ENCODE measurements around the gene RBFOX2.

The RBFOX2 gene

GRCh38 chr22:35904752-35905151 lies 123.9 kb downstream of the RBFOX2 start:
- in situ Hi-C loops (cut with MboI; ENCODE audit: low sequenced_read_pairs), result no loop called here

GRCh38 chr22:35904336-35904692 lies 124.3 kb downstream of the RBFOX2 start:
- in situ Hi-C loops (cut with MboI; ENCODE audit: low sequenced_read_pairs), result no loop called here

GRCh38 chr22:35903571-35904335 lies 124.9 kb downstream of the RBFOX2 start:
- in situ Hi-C loops (cut with MboI; ENCODE audit: low sequenced_read_pairs), result no loop called here

GRCh38 chr22:35900483-35901168 lies 128.0 kb downstream of the RBFOX2 start:
- in situ Hi-C loops (cut with MboI; ENCODE audit: low sequenced_read_pairs), result no loop called here

- in situ Hi-C loops (cut with MboI; ENCODE audit: low sequenced_read_pairs), result no loop called here
These were observed 128.9 kb downstream of the RBFOX2 start for GRCh38 chr22:35899736-35900135.

GRCh38 chr22:35896111-35896705 lies 132.4 kb downstream of the RBFOX2 start:
- in situ Hi-C loops (cut with MboI; ENCODE audit: low sequenced_read_pairs), result no loop called here

GRCh38 chr22:35894937-35895708 lies 133.5 kb downstream of the RBFOX2 start:
- in situ Hi-C loops (cut with MboI; ENCODE audit: low sequenced_read_pairs), result no loop called here

- in situ Hi-C loops (cut with MboI; ENCODE audit: low sequenced_read_pairs), result no loop called here
These were observed 134.2 kb downstream of the RBFOX2 start for GRCh38 chr22:35894464-35894878.

- in situ Hi-C loops (cut with MboI; ENCODE audit: low sequenced_read_pairs), result no loop called here
These were observed 134.9 kb downstream of the RBFOX2 start for GRCh38 chr22:35893698-35894097.

- in situ Hi-C loops (cut with MboI; ENCODE audit: low sequenced_read_pairs), result no loop called here
These were observed 136.4 kb downstream of the RBFOX2 start for GRCh38 chr22:35892192-35892591.

- in situ Hi-C loops (cut with MboI; ENCODE audit: low sequenced_read_pairs), result no loop called here
These were observed 137.2 kb downstream of the RBFOX2 start for GRCh38 chr22:35891442-35891841.

GRCh38 chr22:35889071-35889470 lies 139.6 kb downstream of the RBFOX2 start:
- in situ Hi-C loops (cut with MboI; ENCODE audit: low sequenced_read_pairs), result no loop called here

- in situ Hi-C loops (cut with MboI; ENCODE audit: low sequenced_read_pairs), result no loop called here
These were observed 140.3 kb downstream of the RBFOX2 start for GRCh38 chr22:35888181-35888870.

GRCh38 chr22:35887296-35887875 lies 141.2 kb downstream of the RBFOX2 start:
- in situ Hi-C loops (cut with MboI; ENCODE audit: low sequenced_read_pairs), result no loop called here

- in situ Hi-C loops (cut with MboI; ENCODE audit: low sequenced_read_pairs), result no loop called here
These were observed 142.3 kb downstream of the RBFOX2 start for GRCh38 chr22:35886309-35886708.

GRCh38 chr22:35884529-35884928 lies 144.1 kb downstream of the RBFOX2 start:
- in situ Hi-C loops (cut with MboI; ENCODE audit: low sequenced_read_pairs), result no loop called here

GRCh38 chr22:35883031-35883620 lies 145.5 kb downstream of the RBFOX2 start:
- in situ Hi-C loops (cut with MboI; ENCODE audit: low sequenced_read_pairs), result no loop called here

- in situ Hi-C loops (cut with MboI; ENCODE audit: low sequenced_read_pairs), result no loop called here
These were observed 146.2 kb downstream of the RBFOX2 start for GRCh38 chr22:35882211-35883030.

- in situ Hi-C loops (cut with MboI; ENCODE audit: low sequenced_read_pairs), result no loop called here
These were observed 149.3 kb downstream of the RBFOX2 start for GRCh38 chr22:35879351-35879750.
